HEK293T (cell line): Measurements from ENCODE around the gene MAN1A2.

Experiments
- CTCF ChIA-PET: fragments of 350-600 bp; formaldehyde crosslinking; extraction: SDS; loops from one replicate; lab custom pipeline; 2021; ENCODE audit warnings: antibody characterized with exemption, inconsistent platforms; lab: Yijun Ruan, JAX
- POLR2A ChIA-PET: fragments of 350-600 bp; formaldehyde crosslinking; extraction: SDS; loops from one replicate; lab custom pipeline; 2020; ENCODE audit warnings: antibody characterized with exemption, inconsistent platforms; lab: Yijun Ruan, JAX
- DNase-seq: peaks from one replicate; pipeline ENCODE4 v3.0.0; 2012; ENCODE audit warnings: mixed read lengths; ENCODE audit errors: extremely low spot score
- ARNT ChIP-seq: fragments of 450-650 bp; IDR thresholded peaks from 2 replicates; pipeline ENCODE4 v1.6.1; 2017; ENCODE audit warnings: mild to moderate bottlenecking
- BHLHE40 ChIP-seq: fragments of 450-650 bp; IDR thresholded peaks from 2 replicates; pipeline ENCODE4 v1.6.1; 2016; ENCODE audit warnings: mild to moderate bottlenecking, moderate library complexity, borderline replicate concordance
- CTBP1 ChIP-seq: fragments of 450-650 bp; IDR thresholded peaks from 2 replicates; pipeline ENCODE4 v1.6.1; 2016; ENCODE audit warnings: borderline replicate concordance
- ELF4 ChIP-seq: fragments of 450-650 bp; IDR thresholded peaks from 2 replicates; pipeline ENCODE4 v1.6.1; 2017; ENCODE audit warnings: antibody characterized with exemption
- FOXA1 ChIP-seq: fragments of 450-650 bp; IDR thresholded peaks from 2 replicates; pipeline ENCODE4 v1.6.1; 2016; ENCODE audit warnings: mild to moderate bottlenecking
- FOXK2 ChIP-seq: fragments of 450-650 bp; IDR thresholded peaks from 2 replicates; pipeline ENCODE4 v1.6.1; 2016; ENCODE audit warnings: mild to moderate bottlenecking
- FOXM1 ChIP-seq: fragments of 450-650 bp; IDR thresholded peaks from 2 replicates; pipeline ENCODE4 v1.6.1; 2017; ENCODE audit warnings: mild to moderate bottlenecking, borderline replicate concordance
- HDGF ChIP-seq: fragments of 450-650 bp; IDR thresholded peaks from 2 replicates; pipeline ENCODE4 v1.6.1; 2017; ENCODE audit warnings: antibody characterized with exemption, borderline replicate concordance
- L3MBTL2 ChIP-seq: fragments of 450-650 bp; conservative IDR thresholded peaks from 2 replicates; pipeline ENCODE4 v1.6.1; 2016; ENCODE audit warnings: mild to moderate bottlenecking
- LEF1 ChIP-seq: fragments of 450-650 bp; IDR thresholded peaks from 2 replicates; pipeline ENCODE4 v1.6.1; 2017; ENCODE audit warnings: mild to moderate bottlenecking, borderline replicate concordance
- NFRKB ChIP-seq: fragments of 450-650 bp; IDR thresholded peaks from 2 replicates; pipeline ENCODE4 v1.6.1; 2016; ENCODE audit warnings: mild to moderate bottlenecking, moderate library complexity
- PKNOX1 ChIP-seq: fragments of 450-650 bp; IDR thresholded peaks from 2 replicates; pipeline ENCODE4 v1.6.1; 2016
- SP1 ChIP-seq: fragments of 450-650 bp; IDR thresholded peaks from 2 replicates; pipeline ENCODE4 v1.6.1; 2017
- SUZ12 ChIP-seq: fragments of 450-650 bp; IDR thresholded peaks from 2 replicates; pipeline ENCODE4 v1.6.1; 2016; ENCODE audit warnings: mild to moderate bottlenecking
- TARDBP ChIP-seq: fragments of 450-650 bp; IDR thresholded peaks from 2 replicates; pipeline ENCODE4 v1.6.1; 2016
- ZNF384 ChIP-seq: fragments of 450-650 bp; IDR thresholded peaks from 2 replicates; pipeline ENCODE4 v1.6.1; 2016

The MAN1A2 gene

GRCh38 chr1:117392771-117393170, 25.5 kb downstream of the MAN1A2 start:
- ChIA-PET CTCF (no interaction called here), POLR2A (no interaction called here)
- TF ChIP-seq LEF1, result peak; percentile 31; the same call in 1 of the 2 replicates
- no peak for TF ChIP-seq ZNF384
- TF ChIP-seq L3MBTL2, result no peak
- TF ChIP-seq ARNT, result no peak
- DNase-seq, result peak; percentile 12

GRCh38 chr1:117396074-117396473, 28.8 kb downstream of the MAN1A2 start:
- POLR2A ChIA-PET, result no interaction called here

GRCh38 chr1:117396636-117397035, 29.4 kb downstream of the MAN1A2 start:
- no peak for DNase-seq
- ChIA-PET CTCF (no interaction called here), POLR2A (no interaction called here)
- TF ChIP-seq ELF4, result no peak
- no peak for TF ChIP-seq BHLHE40
- TF ChIP-seq FOXA1, result no peak
- no peak for TF ChIP-seq NFRKB
- no peak for TF ChIP-seq ZNF384
- no peak for TF ChIP-seq L3MBTL2
- no peak for TF ChIP-seq SP1
- no peak for TF ChIP-seq HDGF
- no peak for TF ChIP-seq SUZ12
- no peak for TF ChIP-seq TARDBP
- no peak for TF ChIP-seq FOXK2

More at GRCh38 chr1:117396074-117396473, 28.8 kb downstream of the MAN1A2 start:
- DNase-seq, result no peak
- TF ChIP-seq PKNOX1 (no peak), SUZ12 (no peak), NFRKB (no peak), SP1 (no peak), TARDBP (no peak), BHLHE40 (no peak), FOXK2 (no peak), ELF4 (no peak), CTBP1 (no peak), ARNT (no peak), LEF1 (no peak)
- CTCF ChIA-PET, result no interaction called here

- CTCF ChIA-PET, result no interaction called here
- DNase-seq, result no peak
- POLR2A ChIA-PET, result interaction anchor here (1.2 kb wide), 1 partner anchor 11 kb away, joined by 3 read pairs; no protein-coding TSS in a partner anchor
- no peak for TF ChIP-seq FOXA1
- TF ChIP-seq SP1, result no peak
- TF ChIP-seq PKNOX1, result no peak
- no peak for TF ChIP-seq ZNF384
- no peak for TF ChIP-seq TARDBP
- no peak for TF ChIP-seq FOXM1
- TF ChIP-seq HDGF, result no peak
- no peak for TF ChIP-seq CTBP1
- no peak for TF ChIP-seq NFRKB
- no peak for TF ChIP-seq ELF4
- no peak for TF ChIP-seq L3MBTL2
- no peak for TF ChIP-seq FOXK2
- TF ChIP-seq LEF1, result no peak
- TF ChIP-seq SUZ12, result no peak
- no peak for TF ChIP-seq BHLHE40
- no peak for TF ChIP-seq ARNT
These were observed 31.7 kb downstream of the MAN1A2 start for GRCh38 chr1:117398957-117399356.

- CTCF ChIA-PET, result no interaction called here
- no peak for DNase-seq
- no peak for TF ChIP-seq BHLHE40
- no peak for TF ChIP-seq SP1
- no peak for TF ChIP-seq NFRKB
- TF ChIP-seq CTBP1, result no peak
- TF ChIP-seq FOXK2, result no peak
- no peak for TF ChIP-seq ZNF384
- TF ChIP-seq TARDBP, result no peak
- no peak for TF ChIP-seq PKNOX1
- TF ChIP-seq SUZ12, result no peak
- POLR2A ChIA-PET, result no interaction called here
These were observed 34.5 kb downstream of the MAN1A2 start for GRCh38 chr1:117401761-117402160.

- TF ChIP-seq FOXA1, result no peak
- TF ChIP-seq NFRKB, result no peak
- TF ChIP-seq SP1, result no peak
- no peak for TF ChIP-seq LEF1
- no peak for TF ChIP-seq SUZ12
- TF ChIP-seq HDGF, result no peak
- no peak for TF ChIP-seq ELF4
- no peak for TF ChIP-seq CTBP1
- no peak for TF ChIP-seq FOXM1
- TF ChIP-seq PKNOX1, result no peak
- CTCF ChIA-PET, result no interaction called here
- DNase-seq, result no peak
- POLR2A ChIA-PET, result no interaction called here
These were observed 36.3 kb downstream of the MAN1A2 start for GRCh38 chr1:117403597-117403996.
